A673 (cell line): ENCODE results near the gene BTG4.

ENCODE experiments used
- EZH2 ChIP-seq: fragments of 200-600 bp; sonication (generic); IDR thresholded peaks from 2 replicates; pipeline ENCODE4 v1.6.1; 2017; ENCODE audit warnings: borderline replicate concordance, low read depth, mild to moderate bottlenecking, mixed read lengths, antibody characterized with exemption, low read length; ENCODE audit not compliant: poor library complexity, severe bottlenecking
- TF ChIP-seq, protein P1 (sequence below): fragments of 300-800, 200-600 bp; sonication (generic); conservative IDR thresholded peaks from 2 replicates; pipeline ENCODE4 v1.5.1; 2017; ENCODE audit warnings: low read depth, mild to moderate bottlenecking, antibody characterized with exemption, low read length, moderate library complexity, mixed read lengths

- no peak for TF ChIP-seq EZH2
- TF ChIP-seq, protein P1, sequence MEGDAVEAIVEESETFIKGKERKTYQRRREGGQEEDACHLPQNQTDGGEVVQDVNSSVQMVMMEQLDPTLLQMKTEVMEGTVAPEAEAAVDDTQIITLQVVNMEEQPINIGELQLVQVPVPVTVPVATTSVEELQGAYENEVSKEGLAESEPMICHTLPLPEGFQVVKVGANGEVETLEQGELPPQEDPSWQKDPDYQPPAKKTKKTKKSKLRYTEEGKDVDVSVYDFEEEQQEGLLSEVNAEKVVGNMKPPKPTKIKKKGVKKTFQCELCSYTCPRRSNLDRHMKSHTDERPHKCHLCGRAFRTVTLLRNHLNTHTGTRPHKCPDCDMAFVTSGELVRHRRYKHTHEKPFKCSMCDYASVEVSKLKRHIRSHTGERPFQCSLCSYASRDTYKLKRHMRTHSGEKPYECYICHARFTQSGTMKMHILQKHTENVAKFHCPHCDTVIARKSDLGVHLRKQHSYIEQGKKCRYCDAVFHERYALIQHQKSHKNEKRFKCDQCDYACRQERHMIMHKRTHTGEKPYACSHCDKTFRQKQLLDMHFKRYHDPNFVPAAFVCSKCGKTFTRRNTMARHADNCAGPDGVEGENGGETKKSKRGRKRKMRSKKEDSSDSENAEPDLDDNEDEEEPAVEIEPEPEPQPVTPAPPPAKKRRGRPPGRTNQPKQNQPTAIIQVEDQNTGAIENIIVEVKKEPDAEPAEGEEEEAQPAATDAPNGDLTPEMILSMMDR: no peak
Observed at GRCh38 chr11:111524056-111524455, 11.9 kb upstream of the BTG4 start.
